Ishikawa (cell line): ENCODE measurements around the gene LSM3.

Experiments used
- CEBPB ChIP-seq: IDR thresholded peaks from 2 replicates; pipeline ENCODE4 v1.6.1; 2012
- CREB1 ChIP-seq: IDR thresholded peaks from 2 replicates; pipeline ENCODE4 v1.6.1; 2012; ENCODE audit warnings: low read depth
- EGR1 ChIP-seq: IDR thresholded peaks from 2 replicates; pipeline ENCODE4 v1.6.1; 2012
- EP300 ChIP-seq: IDR thresholded peaks from 2 replicates; pipeline ENCODE4 v1.6.1; 2012; ENCODE audit warnings: borderline replicate concordance
- FOXM1 ChIP-seq: IDR thresholded peaks from 2 replicates; pipeline ENCODE4 v1.6.1; 2012; ENCODE audit warnings: low read depth, borderline replicate concordance
- MAX ChIP-seq: IDR thresholded peaks from 2 replicates; pipeline ENCODE4 v1.6.1; 2012
- NFIC ChIP-seq: IDR thresholded peaks from 2 replicates; pipeline ENCODE4 v1.6.1; 2012
- RAD21 ChIP-seq: IDR thresholded peaks from 2 replicates; pipeline ENCODE4 v1.6.1; 2012; ENCODE audit warnings: low read depth
- REST ChIP-seq: IDR thresholded peaks from 2 replicates; pipeline ENCODE4 v1.6.1; 2012; ENCODE audit warnings: low read depth, mild to moderate bottlenecking
- TAF1 ChIP-seq: IDR thresholded peaks from 2 replicates; pipeline ENCODE4 v1.6.1; 2012; ENCODE audit warnings: low read depth, mild to moderate bottlenecking
- TCF12 ChIP-seq: IDR thresholded peaks from 2 replicates; pipeline ENCODE4 v1.6.1; 2012; ENCODE audit warnings: low read depth
- TEAD4 ChIP-seq: IDR thresholded peaks from 2 replicates; pipeline ENCODE4 v1.6.1; 2012
- USF1 ChIP-seq: IDR thresholded peaks from 2 replicates; pipeline ENCODE4 v1.6.1; 2012
- YY1 ChIP-seq: IDR thresholded peaks from 2 replicates; pipeline ENCODE4 v1.6.1; 2012; ENCODE audit warnings: low read depth
- ZBTB7A ChIP-seq: IDR thresholded peaks from 2 replicates; pipeline ENCODE4 v1.6.1; 2012; ENCODE audit warnings: low read depth

LSM3 gene

DNA sequence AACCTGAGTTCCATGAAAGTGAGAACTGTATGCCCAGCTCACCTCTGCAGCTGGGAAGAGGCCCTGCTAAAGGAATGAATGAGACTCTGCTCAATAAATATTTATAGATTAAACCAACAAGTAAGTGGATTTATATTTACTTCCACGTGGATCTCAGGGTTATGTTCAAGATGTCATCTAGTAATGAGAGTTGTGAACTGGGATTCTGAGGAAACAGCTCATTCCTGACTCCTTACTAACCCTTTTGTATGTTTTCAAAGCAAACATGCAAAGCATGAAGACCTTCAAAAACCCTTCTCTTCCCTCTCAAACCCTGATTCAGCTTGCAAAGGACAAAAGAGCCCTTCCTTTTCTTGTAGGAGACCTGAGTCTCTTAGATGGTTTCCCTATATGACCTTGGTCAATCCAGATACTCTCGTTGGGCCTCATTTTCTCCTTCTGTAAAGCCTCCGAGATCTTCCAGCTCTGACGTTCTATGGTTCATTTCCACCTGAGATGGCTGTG, 53.4 kb downstream of the LSM3 start:
- no peak for TF ChIP-seq NFIC
- no peak for TF ChIP-seq FOXM1
- TF ChIP-seq RAD21 = no peak
- no peak for TF ChIP-seq USF1
- TF ChIP-seq CREB1 = no peak
- TF ChIP-seq REST = no peak
- TF ChIP-seq ZBTB7A = no peak
- no peak for TF ChIP-seq TEAD4

- no peak for TF ChIP-seq USF1
- TF ChIP-seq TAF1 = no peak
- no peak for TF ChIP-seq FOXM1
- TF ChIP-seq EP300 = no peak
- peak; percentile 37; the same call in 1 of the 2 replicates for TF ChIP-seq CEBPB
Measured at GRCh38 chr3:14234251-14235002, 55.8 kb downstream of the LSM3 start.

- TF ChIP-seq ZBTB7A (no peak), EP300 (no peak), CREB1 (no peak), USF1 (no peak), EGR1 (no peak), NFIC (no peak), TAF1 (no peak), RAD21 (no peak), REST (no peak), TCF12 (no peak), YY1 (no peak), FOXM1 (no peak), CEBPB (no peak), TEAD4 (no peak), MAX (no peak)
Measured at GRCh38 chr3:14235003-14235911, 56.6 kb downstream of the LSM3 start.

- TF ChIP-seq USF1 = no peak
- no peak for TF ChIP-seq REST
- TF ChIP-seq MAX = no peak
- TF ChIP-seq TEAD4 = no peak
- TF ChIP-seq EP300 = no peak
- no peak for TF ChIP-seq FOXM1
Measured at GRCh38 chr3:14235912-14236295, 57.3 kb downstream of the LSM3 start.
